Measurements from ENCODE around the gene OXGR1.

The OXGR1 gene

GRCh38 chr13:97019236-97019635, 25.0 kb upstream of the OXGR1 start:
- H3K9me3 ChIP-seq (ENCODE audit: insufficient read depth, low read length): no peaks in the 10 kb centered on the region
- no peak overlapping the region for H3K27ac ChIP-seq (ENCODE audit: low read length)
- TF ChIP-seq CTCF (IDR thresholded peaks at IDR 0.05; ENCODE audit: low read depth, low read length) (no peak), EZH2phosphoT487 (IDR thresholded peaks at IDR 0.05; ENCODE audit: low read depth) (no peak)
- H2AFZ ChIP-seq (ENCODE audit: low read depth, low read length): no peak overlapping the region
- H3K4me3 ChIP-seq (ENCODE audit: low read length): no peak overlapping the region
- no peaks in the 10 kb centered on the region for H4K20me1 ChIP-seq (ENCODE audit: insufficient read depth, low read length)
- no peaks in the 10 kb centered on the region for H3K79me2 ChIP-seq (ENCODE audit: low read length)
- H3K9ac ChIP-seq (ENCODE audit: low read length): no peak overlapping the region
- peaks cover 48% of the 10 kb centered on the region for H3K27me3 ChIP-seq (ENCODE audit: low read depth, low read length)
- peaks cover 15% of the 10 kb centered on the region for H3K4me1 ChIP-seq (ENCODE audit: low read length)
- H3K4me2 ChIP-seq (ENCODE audit: low read length): no peak overlapping the region
- no peaks in the 10 kb centered on the region for H3K36me3 ChIP-seq (replicated peaks; ENCODE audit: low read depth, low read length)

GRCh38 chr13:97018029-97018819, 23.9 kb upstream of the OXGR1 start:
- H4K20me1 ChIP-seq (ENCODE audit: insufficient read depth, low read length): no peaks in the 10 kb centered on the region
- H3K9ac ChIP-seq (ENCODE audit: low read length): no peak overlapping the region
- TF ChIP-seq EZH2phosphoT487 (IDR thresholded peaks at IDR 0.05; ENCODE audit: low read depth) (no peak), CTCF (IDR thresholded peaks at IDR 0.05; ENCODE audit: low read depth, low read length) (peak; percentile 91)
- peak overlapping the region; percentile 18 for H3K4me2 ChIP-seq (ENCODE audit: low read length)
- no peaks in the 10 kb centered on the region for H3K79me2 ChIP-seq (ENCODE audit: low read length)
- H3K4me3 ChIP-seq (ENCODE audit: low read length): no peak overlapping the region
- peaks cover 15% of the 10 kb centered on the region for H3K4me1 ChIP-seq (ENCODE audit: low read length)
- no peak overlapping the region for H2AFZ ChIP-seq (ENCODE audit: low read depth, low read length)
- H3K27me3 ChIP-seq (ENCODE audit: low read depth, low read length): peaks cover 58% of the 10 kb centered on the region
- no peak overlapping the region for H3K27ac ChIP-seq (ENCODE audit: low read length)
- no peaks in the 10 kb centered on the region for H3K36me3 ChIP-seq (replicated peaks; ENCODE audit: low read depth, low read length)
- no peaks in the 10 kb centered on the region for H3K9me3 ChIP-seq (ENCODE audit: insufficient read depth, low read length)

GRCh38 chr13:97017322-97017721, 23.0 kb upstream of the OXGR1 start:
- no peak overlapping the region for H3K4me3 ChIP-seq (ENCODE audit: low read length)
- no peak overlapping the region for H2AFZ ChIP-seq (ENCODE audit: low read depth, low read length)
- TF ChIP-seq EZH2phosphoT487 (IDR thresholded peaks at IDR 0.05; ENCODE audit: low read depth) (no peak), CTCF (IDR thresholded peaks at IDR 0.05; ENCODE audit: low read depth, low read length) (no peak)
- no peaks in the 10 kb centered on the region for H3K36me3 ChIP-seq (replicated peaks; ENCODE audit: low read depth, low read length)
- H3K27me3 ChIP-seq (ENCODE audit: low read depth, low read length): peaks cover 63% of the 10 kb centered on the region
- peaks cover 15% of the 10 kb centered on the region for H3K4me1 ChIP-seq (ENCODE audit: low read length)
- H3K79me2 ChIP-seq (ENCODE audit: low read length): no peaks in the 10 kb centered on the region
- H3K9ac ChIP-seq (ENCODE audit: low read length): no peak overlapping the region
- H3K9me3 ChIP-seq (ENCODE audit: insufficient read depth, low read length): no peaks in the 10 kb centered on the region
- H3K4me2 ChIP-seq (ENCODE audit: low read length): no peak overlapping the region
- H3K27ac ChIP-seq (ENCODE audit: low read length): no peak overlapping the region
- no peaks in the 10 kb centered on the region for H4K20me1 ChIP-seq (ENCODE audit: insufficient read depth, low read length)

- Histone ChIP-seq H3K9me3 (ENCODE audit: insufficient read depth, low read length) (no peaks in the 10 kb centered on the region), H3K27me3 (ENCODE audit: low read depth, low read length) (peaks cover 57% of the 10 kb centered on the region), H3K9ac (ENCODE audit: low read length) (no peak overlapping the region), H3K27ac (ENCODE audit: low read length) (no peak overlapping the region), H3K36me3 (replicated peaks; ENCODE audit: low read depth, low read length) (no peaks in the 10 kb centered on the region), H2AFZ (ENCODE audit: low read depth, low read length) (no peak overlapping the region), H4K20me1 (ENCODE audit: insufficient read depth, low read length) (no peaks in the 10 kb centered on the region), H3K4me3 (ENCODE audit: low read length) (no peak overlapping the region), H3K4me2 (ENCODE audit: low read length) (peak overlapping the region; percentile 44), H3K79me2 (ENCODE audit: low read length) (no peaks in the 10 kb centered on the region), H3K4me1 (ENCODE audit: low read length) (peaks cover 15% of the 10 kb centered on the region)
- TF ChIP-seq CTCF (IDR thresholded peaks at IDR 0.05; ENCODE audit: low read depth, low read length): no peak
- no peak for TF ChIP-seq EZH2phosphoT487 (IDR thresholded peaks at IDR 0.05; ENCODE audit: low read depth)
These were observed 21.5 kb upstream of the OXGR1 start for GRCh38 chr13:97015661-97016350.

Data from OCI-LY3 (cell line).